Stimulated activated CD8-positive, alpha-beta memory T cell treated with anti-CD3 and anti-CD28 coated beads, Interleukin-15, amount 100 ng/mL, for 4 hours (primary cell): Measurements from ENCODE around the gene DMD.
"Not testable (repeated sequence)": the region's sequence is repeated elsewhere in the genome, so short reads cannot be mapped to it uniquely, and the experiment has no call there.

Experiments
- DNase-seq, 2 donors: peaks; one replicate each; pipeline ENCODE4 v3.0.0-alpha.2; 2020; ENCODE audit warnings: low read depth in 2 of 2

The DMD gene

DNA sequence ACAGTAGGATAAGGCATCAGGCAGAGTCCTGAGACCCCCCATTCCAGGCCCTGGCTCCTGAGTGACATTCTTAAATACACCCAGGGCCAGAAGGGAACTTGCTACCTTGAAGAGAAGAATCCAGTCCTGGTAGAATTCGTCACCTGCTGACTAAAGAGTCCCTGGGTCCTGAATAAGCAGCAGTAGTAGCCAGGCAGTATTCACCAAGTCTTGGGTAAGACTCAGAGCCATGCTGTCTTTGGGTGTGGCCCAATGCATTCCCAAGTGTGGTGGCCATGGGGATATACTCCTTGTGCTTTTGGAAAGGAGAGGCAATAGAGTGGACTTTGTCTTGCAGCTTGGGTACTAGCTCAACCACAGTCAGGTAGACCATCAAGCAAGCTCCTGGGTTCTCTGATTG, 359.1 kb downstream of the DMD start:
- DNase-seq: no peak

DNA sequence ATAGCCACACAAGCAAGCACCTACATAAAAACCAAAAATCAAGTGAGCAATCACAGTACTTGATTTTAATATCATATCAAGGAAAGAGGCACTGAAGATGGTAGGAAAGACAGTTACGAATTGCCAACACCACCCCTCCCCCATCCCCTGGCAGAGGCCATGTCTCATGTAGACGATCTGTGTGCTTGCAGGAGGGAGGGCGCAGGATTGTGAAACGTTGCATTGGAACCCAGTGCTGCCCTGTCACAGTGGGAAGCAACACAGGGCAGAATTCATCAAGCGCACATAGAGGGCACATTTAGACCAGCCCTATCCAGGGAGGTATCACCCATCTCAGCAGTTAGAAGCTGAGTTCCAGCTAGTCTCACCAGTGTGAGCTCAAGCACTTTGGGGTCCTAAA, 359.8 kb downstream of the DMD start:
- no peak for DNase-seq

DNA sequence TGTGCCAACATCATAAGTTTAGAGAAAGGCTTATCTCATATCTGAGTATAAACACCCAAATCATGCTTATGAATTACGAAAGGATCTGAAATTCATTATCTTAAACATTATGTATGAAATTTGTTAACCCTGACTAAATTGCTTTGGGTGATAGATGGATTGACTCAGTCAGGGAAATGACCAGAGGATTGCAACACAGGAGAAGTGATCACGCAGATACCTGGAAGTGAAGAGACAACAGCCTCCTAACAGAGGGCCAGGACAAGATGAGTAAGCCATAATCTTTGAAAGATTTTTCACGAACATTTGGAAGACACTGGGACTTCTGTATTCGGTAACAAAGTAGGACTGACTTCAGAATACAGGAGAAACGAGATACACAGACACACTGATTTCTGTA, 363.4 kb downstream of the DMD start:
- no peak for DNase-seq

DNA sequence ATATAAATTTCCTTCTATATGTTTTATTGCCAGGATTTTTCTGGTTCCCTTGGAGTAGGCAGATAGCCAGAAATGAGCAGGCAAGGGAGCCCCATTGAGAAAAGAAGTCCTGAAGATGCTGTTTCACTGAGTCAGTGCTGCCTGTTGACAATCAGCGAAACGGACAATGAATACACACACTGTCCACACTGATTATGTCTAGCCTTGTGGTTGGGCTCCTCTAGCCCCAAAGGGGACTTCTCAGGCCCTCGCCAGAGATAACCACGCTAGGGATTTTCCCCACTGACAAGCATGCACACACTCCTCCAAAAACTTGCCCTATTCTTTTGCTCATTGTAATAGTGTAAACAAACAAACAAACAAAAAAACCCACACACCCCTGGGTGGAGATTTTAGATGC, 369.3 kb downstream of the DMD start:
- no peak for DNase-seq

DNA sequence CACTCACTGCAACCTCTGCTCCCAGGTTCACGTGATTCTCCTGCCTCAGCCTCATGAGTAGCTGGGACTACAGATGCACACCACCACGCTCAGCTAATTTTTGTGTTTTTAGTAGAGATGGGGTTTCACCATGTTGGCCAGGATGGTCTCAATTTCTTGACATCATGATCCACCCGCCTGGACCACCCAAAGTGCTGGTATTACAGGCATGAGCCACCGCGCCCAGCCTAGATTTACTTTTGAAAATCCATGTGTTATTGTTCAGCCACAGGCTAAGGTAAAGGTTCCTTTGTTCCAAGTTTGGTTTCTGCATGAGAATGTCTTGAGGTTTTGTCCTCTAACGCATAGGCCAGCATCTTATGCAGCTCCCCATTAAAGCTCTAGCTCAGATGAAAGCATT, 371.6 kb downstream of the DMD start:
- no peak for DNase-seq

DNA sequence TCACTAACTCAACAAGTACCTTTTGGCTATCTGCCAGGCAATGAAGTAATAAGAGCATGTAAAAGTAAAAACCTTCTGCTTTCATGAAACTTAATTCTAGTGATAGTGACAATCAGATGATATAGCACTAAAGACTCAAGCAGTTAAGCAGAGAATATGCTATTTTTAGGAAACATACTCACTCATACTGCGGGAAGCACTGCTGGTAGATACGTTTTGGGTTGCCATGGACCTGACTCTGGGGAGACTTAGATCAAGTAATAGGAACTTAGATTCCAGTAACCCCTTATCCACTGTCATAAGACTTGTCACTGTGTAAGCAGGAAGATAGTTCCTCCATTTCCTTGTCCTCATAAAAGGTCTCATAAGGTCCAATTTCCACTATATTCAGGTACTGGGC, 386.3 kb downstream of the DMD start:
- no peak for DNase-seq

DNA sequence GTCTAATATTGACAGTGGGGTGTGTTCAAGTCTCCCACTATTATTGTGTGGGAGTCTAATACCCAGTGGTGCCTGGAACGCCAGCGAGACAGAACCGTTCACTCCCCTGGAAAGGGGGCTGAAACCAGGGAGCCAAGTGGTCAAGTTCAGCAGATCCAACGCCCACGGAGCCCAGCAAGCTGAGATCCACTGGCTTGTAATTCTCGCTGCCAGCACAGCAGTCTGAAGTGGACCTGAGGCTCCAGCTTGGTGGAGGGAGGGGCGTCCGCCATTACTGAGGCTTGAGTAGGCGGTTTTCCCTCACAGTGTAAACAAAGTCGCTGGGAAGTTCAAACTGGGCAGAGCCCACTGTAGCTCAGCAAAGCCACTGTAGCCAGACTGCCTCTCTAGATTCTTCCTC, 407.3 kb downstream of the DMD start:
- no peak for DNase-seq

DNA sequence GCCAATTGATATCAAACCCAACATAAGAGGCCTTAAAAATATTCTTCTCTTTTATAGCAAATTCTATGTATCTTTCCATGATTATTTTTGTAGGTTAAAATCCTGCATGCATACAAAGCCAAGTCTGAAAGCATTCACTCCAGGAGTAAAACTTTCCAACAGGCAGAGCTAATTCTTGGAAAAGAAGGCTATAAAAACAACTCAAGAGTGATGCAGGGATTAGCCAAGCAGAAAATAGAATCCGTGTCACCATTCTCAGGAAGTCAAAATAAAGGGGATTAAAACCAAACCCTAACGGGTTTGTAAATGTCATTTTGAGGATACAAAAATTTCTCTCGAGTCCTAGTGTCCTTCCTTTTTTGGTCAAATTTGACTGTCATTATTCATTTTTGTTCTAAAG, 412.4 kb downstream of the DMD start:
- no peak for DNase-seq

DNA sequence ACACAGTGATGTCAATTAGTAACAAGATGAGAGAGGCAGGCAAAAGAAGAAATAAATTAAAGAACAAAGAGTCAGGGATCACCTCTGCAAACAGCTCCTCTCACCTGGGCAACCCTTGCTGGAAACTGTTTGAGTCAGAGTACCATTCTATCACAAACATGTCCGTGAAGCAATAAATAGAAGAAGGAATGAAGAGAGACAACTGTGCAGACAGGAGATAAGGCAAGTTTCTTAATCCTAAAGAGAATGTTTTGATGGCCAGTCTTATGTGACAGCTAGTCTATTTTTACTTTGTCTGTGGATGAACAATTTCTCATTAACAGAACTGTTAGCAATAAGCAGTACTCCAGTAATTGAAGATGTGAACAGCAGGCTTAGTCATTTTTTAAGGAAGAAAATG, 422.4 kb downstream of the DMD start:
- DNase-seq: no peak

DNA sequence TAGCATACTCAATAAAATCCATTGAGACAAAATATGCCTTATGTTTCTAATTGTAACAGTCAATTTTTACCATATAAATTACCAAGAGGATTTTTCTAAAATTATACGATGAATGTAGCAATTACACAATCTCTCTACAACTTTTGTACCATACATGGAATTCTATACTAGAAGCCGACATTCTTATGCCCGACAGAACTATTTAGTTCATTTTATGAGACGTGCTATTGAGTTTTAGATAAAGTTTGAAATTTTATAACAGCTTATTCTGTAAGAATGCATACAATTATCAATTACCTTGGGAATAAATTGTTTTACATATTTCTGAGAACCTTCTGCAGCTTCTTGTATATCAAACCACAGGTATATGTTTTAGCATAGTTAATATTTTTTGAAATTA, 431.2 kb downstream of the DMD start:
- DNase-seq: no peak

DNA sequence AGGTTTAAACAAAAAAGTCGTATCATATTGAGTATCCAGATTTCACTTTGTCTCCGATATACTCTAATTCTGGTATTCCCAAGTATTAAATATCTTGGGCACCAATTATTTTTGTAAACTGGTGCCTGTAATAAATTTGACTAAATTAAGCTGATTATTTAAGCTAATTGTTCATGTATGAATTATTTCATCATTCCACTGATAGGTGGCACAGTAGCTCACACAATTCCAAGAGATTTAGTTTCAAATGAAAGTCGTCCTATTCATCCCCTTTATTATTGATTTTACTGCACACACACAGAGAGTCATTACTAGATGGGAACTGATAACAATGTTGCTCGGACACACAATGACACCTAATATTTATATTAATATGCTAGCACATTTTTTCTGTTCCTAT, 432.4 kb downstream of the DMD start:
- no peak for DNase-seq

DNA sequence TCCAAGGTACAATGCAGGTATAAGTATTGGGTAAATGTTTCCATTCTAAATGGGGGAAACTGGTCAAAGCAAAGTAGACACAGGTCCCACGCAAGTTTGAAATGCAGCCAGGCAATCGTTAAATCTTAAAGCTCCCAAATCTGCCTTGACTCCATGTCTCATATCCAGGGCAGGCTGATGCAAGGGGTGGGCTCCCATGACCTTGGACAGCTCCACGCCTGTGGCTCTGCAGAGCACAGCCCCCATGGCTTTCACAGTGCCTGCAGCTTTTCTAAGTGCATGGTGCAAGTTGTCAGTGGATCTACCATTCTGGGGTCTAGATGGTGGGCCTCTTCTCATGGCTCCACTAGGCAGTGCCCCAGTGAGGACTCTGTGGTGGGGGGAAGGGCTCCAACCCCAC, 436.4 kb downstream of the DMD start:
- no peak for DNase-seq

DNA sequence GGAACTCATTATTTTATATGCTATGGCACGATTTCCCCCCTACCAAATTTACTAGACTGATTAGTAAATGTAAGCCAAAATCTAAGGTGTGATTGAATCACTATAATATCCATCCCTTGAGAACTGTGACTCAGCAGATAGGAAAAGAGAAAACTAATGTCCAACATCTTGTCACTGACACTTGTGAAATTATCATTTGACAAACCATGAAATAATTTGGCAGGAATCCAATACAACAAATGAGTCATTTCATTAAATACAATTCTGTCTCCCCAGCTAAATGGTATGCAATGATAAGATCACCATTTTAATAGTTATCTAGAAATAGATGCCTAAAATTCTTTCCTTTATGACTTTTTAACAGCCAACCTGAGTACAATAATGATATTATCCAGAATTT, 462.3 kb downstream of the DMD start:
- no peak for DNase-seq

DNA sequence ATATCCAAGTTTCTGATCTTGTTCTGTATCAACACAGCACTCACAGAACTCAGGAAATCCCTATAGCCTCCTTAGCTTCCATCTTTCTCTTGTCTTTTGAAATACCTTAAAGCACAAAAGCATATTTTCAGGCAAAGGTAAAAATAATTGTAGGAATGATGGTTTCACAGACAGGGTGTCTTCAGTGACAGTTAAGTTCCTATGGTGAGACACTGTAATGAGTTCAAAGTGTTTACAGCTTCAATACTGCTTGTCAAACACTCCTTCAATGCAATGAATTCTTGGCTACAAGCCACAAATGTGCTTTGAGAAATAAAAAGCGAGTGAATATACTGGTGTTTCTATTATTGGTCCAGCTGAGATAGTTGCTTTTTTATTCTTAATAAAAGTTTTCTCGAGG, 466.0 kb downstream of the DMD start:
- DNase-seq: no peak

DNA sequence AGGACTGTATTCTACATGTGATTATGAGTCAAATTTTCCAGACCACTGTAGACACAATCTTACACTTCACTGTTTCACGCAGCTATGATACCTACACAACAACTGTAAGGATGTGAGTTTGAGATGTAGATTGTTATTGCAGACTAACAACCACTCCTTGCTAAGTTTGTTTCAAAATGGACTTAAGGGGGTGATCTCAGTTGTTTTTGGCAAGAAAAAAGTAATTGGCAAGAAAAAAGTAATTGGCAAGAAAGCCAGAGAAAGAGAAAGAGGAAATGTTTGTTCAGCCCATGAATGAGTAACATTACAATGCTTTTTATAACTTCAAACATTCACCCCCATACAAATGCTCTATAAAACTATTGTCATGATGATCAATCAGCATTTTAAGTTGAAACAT, 466.4 kb downstream of the DMD start:
- no peak for DNase-seq

DNA sequence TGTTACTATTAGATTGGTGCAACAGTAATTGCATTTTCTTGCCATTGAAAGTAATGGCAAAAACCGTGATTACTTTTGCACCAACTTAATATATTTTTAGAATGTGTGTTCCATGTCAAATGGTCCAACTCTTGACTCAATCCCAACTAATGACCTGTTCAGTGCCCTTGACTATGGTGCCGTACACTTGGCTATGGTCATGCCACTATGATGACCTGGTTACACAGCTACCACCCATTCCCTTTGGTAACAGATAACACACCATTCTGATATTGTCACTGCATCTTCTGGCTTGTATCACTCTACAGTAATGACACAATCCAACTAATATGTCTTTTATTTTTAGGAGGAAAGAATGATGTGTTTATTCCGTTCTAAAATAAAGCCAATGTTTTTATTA, 469.4 kb downstream of the DMD start:
- no peak for DNase-seq

DNA sequence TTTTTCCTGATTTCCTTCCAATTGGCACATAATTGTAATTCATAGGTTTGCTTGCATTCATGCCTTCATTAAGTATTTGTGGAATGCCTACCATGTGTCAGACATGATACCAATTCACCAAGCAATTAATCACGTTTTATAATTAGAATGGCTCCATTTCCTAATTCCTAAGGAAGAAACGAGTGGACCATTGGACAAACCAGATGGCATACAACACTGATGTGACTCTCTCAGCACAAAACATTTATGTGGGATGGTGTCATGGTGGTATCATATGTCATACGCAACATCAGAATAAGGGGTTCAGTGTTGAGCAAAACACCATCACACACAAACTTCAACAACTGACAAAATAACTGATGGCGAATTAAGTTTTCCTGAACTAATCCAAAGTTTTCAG, 502.8 kb downstream of the DMD start:
- no peak for DNase-seq

DNA sequence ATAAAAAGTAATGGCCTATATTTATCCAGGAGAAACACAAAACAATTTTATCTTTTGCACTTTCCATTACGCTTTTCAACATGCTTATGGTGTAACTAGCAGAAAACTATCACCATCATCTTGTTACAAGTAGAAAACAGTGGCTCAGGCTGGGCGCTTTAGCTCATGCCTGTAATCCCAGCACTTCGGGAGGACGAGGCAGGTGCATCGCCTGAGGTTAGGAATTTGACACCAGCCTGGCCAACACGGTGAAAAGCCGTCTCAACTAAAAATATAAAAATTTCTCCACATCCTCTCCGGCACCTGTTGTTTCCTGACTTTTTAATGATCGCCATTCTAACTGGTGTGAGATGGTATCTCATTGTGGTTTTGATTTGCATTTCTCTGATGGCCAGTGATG, 506.0 kb downstream of the DMD start:
- DNase-seq: not testable (repeated sequence)

DNA sequence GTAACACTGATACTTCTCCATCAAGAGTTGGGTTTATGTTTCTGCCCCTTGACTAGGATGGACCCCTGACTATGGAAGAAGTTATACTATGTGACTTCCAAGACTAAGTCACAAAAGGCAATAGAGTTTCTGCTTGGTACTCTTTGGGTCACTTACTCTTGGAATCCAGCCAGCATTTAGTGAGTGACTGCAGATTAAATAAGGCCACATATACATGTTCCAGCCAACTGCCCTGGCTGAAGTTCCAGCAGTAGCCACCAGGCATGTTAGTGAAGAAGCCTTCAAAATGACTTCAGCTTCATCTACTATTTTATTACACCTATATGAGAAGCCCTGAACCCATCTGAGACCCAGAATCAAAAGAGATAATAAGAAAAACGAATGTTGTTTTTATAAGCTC, 524.0 kb downstream of the DMD start:
- no peak for DNase-seq

DNA sequence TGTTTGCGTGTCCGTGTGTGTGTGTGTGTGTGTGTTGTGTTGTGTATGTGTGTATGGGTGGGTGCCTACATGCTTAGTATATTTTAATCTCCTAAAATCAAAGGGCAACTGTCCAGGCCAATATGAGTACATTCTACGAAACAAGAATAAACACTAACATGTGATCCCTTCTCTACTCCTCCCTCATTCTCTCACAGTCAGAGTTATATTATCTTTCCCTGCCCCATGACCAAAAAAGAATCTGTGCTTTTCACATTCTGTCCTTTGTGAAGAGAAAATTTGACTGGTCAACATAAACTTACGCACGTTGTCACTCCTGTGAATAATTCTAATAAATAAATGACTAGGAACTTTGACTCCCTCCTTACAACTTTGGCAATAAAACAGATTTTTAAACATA, 532.9 kb downstream of the DMD start:
- DNase-seq: no peak

DNA sequence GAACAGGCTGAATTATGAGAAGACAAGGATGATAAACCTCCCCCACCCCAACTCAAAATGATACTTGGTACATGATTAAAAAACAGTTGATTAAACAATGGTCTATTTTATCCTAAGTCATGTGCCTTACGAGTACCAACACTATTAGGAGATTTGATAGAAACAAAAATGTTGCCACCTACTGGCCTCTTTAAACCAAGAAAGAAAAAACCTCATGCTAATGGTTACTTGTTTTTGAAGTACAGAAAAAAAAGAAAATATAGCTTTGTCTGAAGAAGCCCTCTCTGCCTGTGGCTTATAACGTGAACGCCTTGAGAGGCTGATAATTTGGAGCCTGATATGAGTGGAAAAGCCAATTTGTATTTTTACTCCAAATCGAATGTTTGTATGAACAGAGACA, 538.2 kb downstream of the DMD start:
- DNase-seq: no peak

DNA sequence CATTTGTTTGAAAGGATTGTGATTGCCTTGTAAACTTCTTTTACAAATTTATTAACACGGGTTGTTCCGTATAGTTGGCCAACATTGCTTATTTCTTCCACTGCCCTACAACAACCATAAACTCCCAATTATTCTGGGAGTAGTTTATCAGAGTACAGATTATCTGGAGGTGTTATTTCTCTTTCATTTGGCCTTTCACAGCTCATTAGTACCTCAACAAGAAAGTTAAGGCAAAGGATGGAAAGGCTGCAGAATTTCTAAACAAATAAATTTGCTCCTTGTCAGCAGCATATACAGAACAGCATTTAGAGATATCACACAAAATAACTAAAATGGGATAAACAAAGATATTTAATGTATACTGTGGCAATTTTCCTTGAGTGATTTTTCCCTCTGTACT, 548.8 kb downstream of the DMD start:
- no peak for DNase-seq

DNA sequence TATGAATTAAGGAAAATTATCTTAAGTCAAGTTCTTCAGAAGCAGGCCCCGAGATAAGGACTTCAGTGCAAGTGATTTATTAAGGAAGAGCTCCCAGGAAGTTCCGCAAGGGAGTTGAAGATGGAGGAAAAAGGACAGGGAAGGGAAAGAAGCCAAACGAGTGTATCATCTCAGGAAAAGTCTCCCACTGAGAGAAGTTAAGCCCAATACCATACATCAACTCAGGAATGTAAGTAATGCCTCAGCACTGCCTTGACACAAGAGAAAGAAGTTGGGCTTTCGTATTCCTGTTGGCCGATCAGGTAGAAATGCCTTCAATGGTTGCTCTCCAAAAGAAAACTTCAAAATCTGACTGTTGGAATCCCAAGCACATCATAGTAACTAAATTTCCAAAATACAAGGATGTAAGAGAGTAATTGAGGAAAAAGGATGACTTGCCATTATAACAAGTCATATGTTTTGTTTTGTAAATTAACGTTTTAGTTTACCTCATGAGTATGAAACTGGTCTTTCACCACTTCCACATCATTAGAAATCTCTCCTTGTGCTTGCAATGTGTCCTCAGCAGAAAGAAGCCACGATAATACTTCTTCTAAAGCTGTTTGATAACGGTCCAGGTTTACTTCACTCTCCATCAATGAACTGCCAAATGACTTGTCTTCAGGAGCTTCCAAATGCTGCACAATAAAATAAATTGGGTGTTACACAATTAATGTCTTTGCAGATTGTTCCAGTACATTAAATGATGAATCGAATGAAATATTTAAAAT, 566.7 kb downstream of the DMD start:
- no peak for DNase-seq

DNA sequence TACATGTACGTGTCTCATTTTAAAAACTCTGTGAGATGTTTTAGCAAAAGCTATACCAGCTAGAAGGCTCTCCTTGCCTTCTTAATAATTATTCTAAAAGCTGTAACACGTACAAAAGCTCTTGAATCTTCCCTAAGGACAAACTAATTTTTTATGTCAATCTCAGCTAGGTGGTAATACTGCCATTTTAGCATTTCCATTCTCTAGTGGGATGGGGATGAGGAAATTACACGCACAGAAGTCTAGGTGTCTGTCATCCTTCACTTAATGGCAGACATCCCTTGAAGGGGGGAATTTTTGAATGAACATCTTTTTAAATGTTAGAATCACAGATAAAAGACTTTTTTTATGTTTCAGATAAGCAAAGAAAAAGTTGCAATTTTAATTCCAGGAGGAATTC, 569.1 kb downstream of the DMD start:
- no peak for DNase-seq
